Karpas-422 (cell line): ENCODE measurements around the gene VSTM2L. TPM values are rescaled to one million over a fixed set of nuclear protein-coding genes. Genes with fewer than 3 reads are reported as not detected.

Experiments used
- DNase-seq: peaks from one replicate; pipeline ENCODE4 v3.0.0-alpha.2; 2015
- H2AFZ ChIP-seq: fragments of 200-600 bp; sonication (generic); 2 replicates; pipeline ENCODE4 v1.6.1; 2014; ENCODE audit warnings: antibody characterized with exemption, low read length, mixed read lengths
- H3K27ac ChIP-seq: fragments of 200-600 bp; sonication (generic); 2 replicates; pipeline ENCODE4 v1.5.1; 2014; ENCODE audit warnings: mild to moderate bottlenecking, low read length, moderate library complexity
- H3K27me3 ChIP-seq: fragments of 200-600 bp; sonication (generic); 2 replicates; pipeline ENCODE4 v1.6.1; 2014; ENCODE audit warnings: low read length, mixed read lengths
- H3K36me3 ChIP-seq: fragments of 200-600 bp; sonication (generic); 2 replicates; pipeline ENCODE4 v1.6.1; 2014; ENCODE audit warnings: low read length, mixed read lengths; ENCODE audit not compliant: insufficient read depth
- H3K4me1 ChIP-seq: fragments of 200-600 bp; sonication (generic); 2 replicates; pipeline ENCODE4 v1.6.1; 2014; ENCODE audit warnings: mild to moderate bottlenecking, low read length, mixed read lengths
- H3K4me2 ChIP-seq: fragments of 200-600 bp; sonication (generic); 2 replicates; pipeline ENCODE4 v1.6.1; 2014; ENCODE audit warnings: low read length, low read depth, mild to moderate bottlenecking; ENCODE audit not compliant: poor library complexity, severe bottlenecking
- H3K4me3 ChIP-seq: fragments of 200-600 bp; sonication (generic); 2 replicates; pipeline ENCODE4 v1.5.1; 2014; ENCODE audit warnings: mild to moderate bottlenecking, antibody characterized with exemption, low read length, mixed read lengths
- H3K79me2 ChIP-seq: fragments of 200-600 bp; sonication (generic); 2 replicates; pipeline ENCODE4 v1.6.1; 2014; ENCODE audit warnings: mild to moderate bottlenecking, low read length, mixed read lengths
- H3K9ac ChIP-seq: fragments of 200-600 bp; sonication (generic); 2 replicates; pipeline ENCODE4 v1.6.0; 2014; ENCODE audit warnings: low read length
- H3K9me2 ChIP-seq: fragments of 200-600 bp; sonication (generic), shearing (Covaris generic); replicated peaks from 2 replicates; pipeline ENCODE4 v1.6.0; 2014; ENCODE audit warnings: mild to moderate bottlenecking, low read length, moderate library complexity; ENCODE audit not compliant: insufficient read depth
- H3K9me3 ChIP-seq: fragments of 300-700, 200-600 bp; sonication (generic); 2 replicates; pipeline ENCODE4 v1.6.1; 2014; ENCODE audit warnings: low read length, mixed read lengths
- H4K20me1 ChIP-seq: fragments of 200-600 bp; sonication (generic); 2 replicates; pipeline ENCODE4 v1.6.1; 2014; ENCODE audit warnings: mild to moderate bottlenecking, antibody characterized with exemption, low read length, low read depth; ENCODE audit not compliant: insufficient read depth
- total RNA-seq: library from RNA; depleted of rRNA; stranded (reverse); fragments of >200 nt; shearing (Covaris generic); gene quantifications from 2 replicates; pipeline ENCODE4 v1.2.3, GENCODE V29; 2014; ENCODE audit warnings: low replicate concordance

The VSTM2L gene
- total RNA-seq, 1 experiment from 2014 or later: not detected

- H4K20me1 ChIP-seq: no peaks in the 10 kb centered on the region
- no peaks in the 10 kb centered on the region for H3K9me2 ChIP-seq
- no peaks in the 10 kb centered on the region for H3K4me1 ChIP-seq
- no peaks in the 10 kb centered on the region for H3K27me3 ChIP-seq
- H3K27ac ChIP-seq: no peak overlapping the region
- no peak overlapping the region for H2AFZ ChIP-seq
- DNase-seq: no peak
- H3K36me3 ChIP-seq: 0 out of 2 replicates have a peak, but pooled peaks cover 1% of the 10 kb centered on the region
- H3K4me2 ChIP-seq: no peak overlapping the region
- H3K79me2 ChIP-seq: no peaks in the 10 kb centered on the region
- no peak overlapping the region for H3K9ac ChIP-seq
- H3K9me3 ChIP-seq: no peaks in the 10 kb centered on the region
- H3K4me3 ChIP-seq: no peak overlapping the region
These were observed 80.4 kb downstream of the VSTM2L start for GRCh38 chr20:37983286-37983685.

GRCh38 chr20:37984018-37984785 lies 81.3 kb downstream of the VSTM2L start:
- H3K79me2 ChIP-seq: no peaks in the 10 kb centered on the region
- H3K4me1 ChIP-seq: no peaks in the 10 kb centered on the region
- DNase-seq: no peak
- no peak overlapping the region for H2AFZ ChIP-seq
- H3K9ac ChIP-seq: no peak overlapping the region
- H3K27me3 ChIP-seq: no peaks in the 10 kb centered on the region
- H3K4me2 ChIP-seq: no peak overlapping the region
- no peaks in the 10 kb centered on the region for H3K9me3 ChIP-seq
- no peak overlapping the region for H3K4me3 ChIP-seq
- no peak overlapping the region for H3K27ac ChIP-seq
- no peaks in the 10 kb centered on the region for H3K9me2 ChIP-seq
- 0 out of 2 replicates have a peak, but pooled peaks cover 3% of the 10 kb centered on the region for H3K36me3 ChIP-seq
- no peaks in the 10 kb centered on the region for H4K20me1 ChIP-seq

GRCh38 chr20:37986044-37986858 lies 83.3 kb downstream of the VSTM2L start:
- Histone ChIP-seq H3K27me3 (no peaks in the 10 kb centered on the region), H3K4me3 (no peak overlapping the region), H3K9me3 (no peaks in the 10 kb centered on the region), H2AFZ (no peak overlapping the region), H3K36me3 (peaks cover 3% of the 10 kb centered on the region; the same call in 1 of the 2 replicates), H3K79me2 (no peaks in the 10 kb centered on the region), H3K4me1 (no peaks in the 10 kb centered on the region), H3K27ac (no peak overlapping the region), H3K9ac (no peak overlapping the region), H4K20me1 (no peaks in the 10 kb centered on the region), H3K4me2 (no peak overlapping the region), H3K9me2 (no peaks in the 10 kb centered on the region)
- DNase-seq: no peak

GRCh38 chr20:37986873-37987601 lies 84.1 kb downstream of the VSTM2L start:
- H3K9me3 ChIP-seq: no peaks in the 10 kb centered on the region
- H3K9ac ChIP-seq: no peak overlapping the region
- H3K27me3 ChIP-seq: no peaks in the 10 kb centered on the region
- H3K27ac ChIP-seq: no peak overlapping the region
- H3K4me2 ChIP-seq: no peak overlapping the region
- H3K4me1 ChIP-seq: no peaks in the 10 kb centered on the region
- peaks cover 3% of the 10 kb centered on the region; the same call in 1 of the 2 replicates for H3K36me3 ChIP-seq
- DNase-seq: no peak
- H3K4me3 ChIP-seq: no peak overlapping the region
- H3K9me2 ChIP-seq: no peaks in the 10 kb centered on the region
- H4K20me1 ChIP-seq: no peaks in the 10 kb centered on the region
- no peaks in the 10 kb centered on the region for H3K79me2 ChIP-seq
- H2AFZ ChIP-seq: no peak overlapping the region

GRCh38 chr20:37987602-37988290 lies 84.8 kb downstream of the VSTM2L start:
- Histone ChIP-seq H3K9me2 (no peaks in the 10 kb centered on the region), H4K20me1 (no peaks in the 10 kb centered on the region), H3K4me3 (no peak overlapping the region), H3K9me3 (no peaks in the 10 kb centered on the region), H3K36me3 (peaks cover 7% of the 10 kb centered on the region; the same call in 1 of the 2 replicates), H3K9ac (no peak overlapping the region), H3K27ac (no peak overlapping the region), H3K79me2 (no peaks in the 10 kb centered on the region), H2AFZ (no peak overlapping the region), H3K27me3 (no peaks in the 10 kb centered on the region), H3K4me2 (no peak overlapping the region), H3K4me1 (no peaks in the 10 kb centered on the region)
- no peak for DNase-seq

- no peak for DNase-seq
These were observed 85.5 kb downstream of the VSTM2L start for GRCh38 chr20:37988306-37988954.

GRCh38 chr20:37989601-37990295 lies 86.8 kb downstream of the VSTM2L start:
- Histone ChIP-seq H3K27ac (no peak overlapping the region), H3K4me1 (peaks cover 3% of the 10 kb centered on the region; the same call in 1 of the 2 replicates), H3K9me2 (no peaks in the 10 kb centered on the region), H3K9ac (no peak overlapping the region), H3K4me2 (no peak overlapping the region), H2AFZ (no peak overlapping the region), H3K79me2 (no peaks in the 10 kb centered on the region), H3K36me3 (peaks cover 7% of the 10 kb centered on the region; the same call in 1 of the 2 replicates), H3K27me3 (no peaks in the 10 kb centered on the region), H3K4me3 (no peak overlapping the region), H3K9me3 (no peaks in the 10 kb centered on the region), H4K20me1 (no peaks in the 10 kb centered on the region)
- no peak for DNase-seq

More at GRCh38 chr20:37988306-37988954, 85.5 kb downstream of the VSTM2L start:
- no peaks in the 10 kb centered on the region for H3K9me3 ChIP-seq
- H4K20me1 ChIP-seq: no peaks in the 10 kb centered on the region
- no peak overlapping the region for H3K9ac ChIP-seq
- no peaks in the 10 kb centered on the region for H3K27me3 ChIP-seq
- peaks cover 3% of the 10 kb centered on the region; the same call in 1 of the 2 replicates for H3K4me1 ChIP-seq
- H3K79me2 ChIP-seq: no peaks in the 10 kb centered on the region
- no peak overlapping the region for H3K27ac ChIP-seq
- no peak overlapping the region for H3K4me3 ChIP-seq
- peaks cover 7% of the 10 kb centered on the region; the same call in 1 of the 2 replicates for H3K36me3 ChIP-seq
- H3K9me2 ChIP-seq: no peaks in the 10 kb centered on the region
- H3K4me2 ChIP-seq: no peak overlapping the region
- no peak overlapping the region for H2AFZ ChIP-seq
